ENCODE data around the gene ZFAND4. TPM values are rescaled to one million over a fixed set of nuclear protein-coding genes. Genes with fewer than 3 reads are reported as not detected.
"Not testable (repeated sequence)": the region's sequence is repeated elsewhere in the genome, so short reads cannot be mapped to it uniquely, and the experiment has no call there.

ZFAND4 gene
- total RNA-seq, 1 donor from 2014 or later: 11.7 TPM

GRCh38 chr10:45673074-45673648 lies 589 bp upstream of the ZFAND4 start:
- Mint-ChIP-seq H3K27me3 (ENCODE audit: unreplicated experiment) (no peaks in the 10 kb centered on the region), H3K36me3 (ENCODE audit: unreplicated experiment) (peaks cover 2% of the 10 kb centered on the region), H3K4me1 (ENCODE audit: unreplicated experiment) (peaks cover 16% of the 10 kb centered on the region), H3K27ac (ENCODE audit: unreplicated experiment) (peak overlapping the region; percentile 70), H3K4me3 (ENCODE audit: unreplicated experiment) (peak overlapping the region; percentile 75), H3K9me3 (ENCODE audit: unreplicated experiment) (no peaks in the 10 kb centered on the region)
- TF ChIP-seq, protein P1, sequence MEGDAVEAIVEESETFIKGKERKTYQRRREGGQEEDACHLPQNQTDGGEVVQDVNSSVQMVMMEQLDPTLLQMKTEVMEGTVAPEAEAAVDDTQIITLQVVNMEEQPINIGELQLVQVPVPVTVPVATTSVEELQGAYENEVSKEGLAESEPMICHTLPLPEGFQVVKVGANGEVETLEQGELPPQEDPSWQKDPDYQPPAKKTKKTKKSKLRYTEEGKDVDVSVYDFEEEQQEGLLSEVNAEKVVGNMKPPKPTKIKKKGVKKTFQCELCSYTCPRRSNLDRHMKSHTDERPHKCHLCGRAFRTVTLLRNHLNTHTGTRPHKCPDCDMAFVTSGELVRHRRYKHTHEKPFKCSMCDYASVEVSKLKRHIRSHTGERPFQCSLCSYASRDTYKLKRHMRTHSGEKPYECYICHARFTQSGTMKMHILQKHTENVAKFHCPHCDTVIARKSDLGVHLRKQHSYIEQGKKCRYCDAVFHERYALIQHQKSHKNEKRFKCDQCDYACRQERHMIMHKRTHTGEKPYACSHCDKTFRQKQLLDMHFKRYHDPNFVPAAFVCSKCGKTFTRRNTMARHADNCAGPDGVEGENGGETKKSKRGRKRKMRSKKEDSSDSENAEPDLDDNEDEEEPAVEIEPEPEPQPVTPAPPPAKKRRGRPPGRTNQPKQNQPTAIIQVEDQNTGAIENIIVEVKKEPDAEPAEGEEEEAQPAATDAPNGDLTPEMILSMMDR (IDR thresholded peaks at IDR 0.05): no peak
- no peak for DNase-seq (ENCODE audit: extremely low spot score, unreplicated experiment)

DNA sequence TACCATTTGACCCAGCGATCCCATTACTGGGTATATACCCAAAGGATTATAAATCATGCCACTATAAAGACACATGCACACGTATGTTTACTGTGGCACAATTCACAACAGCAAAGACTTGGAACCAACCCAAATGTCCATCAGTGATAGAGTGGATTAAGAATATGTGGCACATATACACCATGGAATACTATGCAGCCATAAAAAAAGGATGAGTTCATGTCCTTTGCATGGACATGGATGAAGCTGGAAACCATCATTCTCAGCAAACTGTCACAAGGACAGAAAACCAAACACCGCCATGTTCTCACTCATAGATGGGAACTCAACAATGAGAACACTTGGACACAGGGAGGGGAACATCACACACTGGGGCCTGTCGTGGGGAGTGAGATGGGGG lies 1.3 kb downstream of the ZFAND4 start:
- not testable (repeated sequence) for DNase-seq (ENCODE audit: extremely low spot score, unreplicated experiment); H3K9me3 Mint-ChIP-seq (ENCODE audit: unreplicated experiment); H3K36me3 Mint-ChIP-seq (ENCODE audit: unreplicated experiment); H3K27me3 Mint-ChIP-seq (ENCODE audit: unreplicated experiment)
- peak overlapping the region; percentile 52 for H3K27ac Mint-ChIP-seq (ENCODE audit: unreplicated experiment)
- peak overlapping the region; percentile 90 for H3K4me3 Mint-ChIP-seq (ENCODE audit: unreplicated experiment)
- peaks cover 16% of the 10 kb centered on the region for H3K4me1 Mint-ChIP-seq (ENCODE audit: unreplicated experiment)

GRCh38 chr10:45669897-45670296 lies 2.7 kb downstream of the ZFAND4 start:
- H3K4me3 Mint-ChIP-seq (ENCODE audit: unreplicated experiment); H3K27me3 Mint-ChIP-seq (ENCODE audit: unreplicated experiment); DNase-seq (ENCODE audit: extremely low spot score, unreplicated experiment); H3K9me3 Mint-ChIP-seq (ENCODE audit: unreplicated experiment); H3K36me3 Mint-ChIP-seq (ENCODE audit: unreplicated experiment); H3K27ac Mint-ChIP-seq (ENCODE audit: unreplicated experiment): not testable (repeated sequence)
- H3K4me1 Mint-ChIP-seq (ENCODE audit: unreplicated experiment): peaks cover 16% of the 10 kb centered on the region

DNA sequence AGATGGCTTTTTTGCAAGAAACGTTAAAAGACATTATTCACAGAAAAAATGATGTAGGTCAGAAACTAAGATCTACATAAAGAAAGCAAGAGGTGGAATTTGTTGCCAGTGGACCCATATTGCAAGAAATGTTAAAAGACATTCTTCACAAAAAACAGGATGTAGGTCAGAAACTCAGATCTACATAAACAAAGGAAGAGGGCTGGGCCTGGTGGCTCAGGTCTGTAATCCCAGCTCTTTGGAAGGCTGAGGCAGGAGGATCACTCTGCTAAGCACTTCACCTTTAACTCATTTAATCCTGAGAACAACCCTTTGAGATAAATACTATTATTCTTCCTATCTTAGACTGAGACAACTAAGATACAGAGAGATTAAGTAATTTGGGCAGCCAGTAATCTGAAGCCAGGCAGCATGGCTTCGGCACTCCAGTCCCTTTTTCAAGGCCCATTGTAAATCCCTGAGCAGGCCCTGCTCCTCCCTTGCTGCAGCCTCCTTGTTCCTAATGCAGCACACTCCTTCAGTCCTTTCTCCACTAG lies 11.6 kb downstream of the ZFAND4 start:
- Mint-ChIP-seq H3K9me3 (ENCODE audit: unreplicated experiment) (peaks cover 10% of the 10 kb centered on the region), H3K4me1 (ENCODE audit: unreplicated experiment) (peaks cover 3% of the 10 kb centered on the region)
- no peak for DNase-seq (ENCODE audit: extremely low spot score, unreplicated experiment)

GRCh38 chr10:45657033-45657926 lies 15.3 kb downstream of the ZFAND4 start:
- Mint-ChIP-seq H3K27ac (ENCODE audit: unreplicated experiment) (no peak overlapping the region), H3K4me3 (ENCODE audit: unreplicated experiment) (no peak overlapping the region), H3K27me3 (ENCODE audit: unreplicated experiment) (no peaks in the 10 kb centered on the region), H3K9me3 (ENCODE audit: unreplicated experiment) (peaks cover 10% of the 10 kb centered on the region), H3K4me1 (ENCODE audit: unreplicated experiment) (peaks cover 11% of the 10 kb centered on the region), H3K36me3 (ENCODE audit: unreplicated experiment) (peaks cover 15% of the 10 kb centered on the region)
- DNase-seq (ENCODE audit: extremely low spot score, unreplicated experiment): no peak
- TF ChIP-seq, protein P1 (IDR thresholded peaks at IDR 0.05): no peak

More for the DNA sequence above, 11.6 kb downstream of the ZFAND4 start:
- peaks cover 15% of the 10 kb centered on the region for H3K36me3 Mint-ChIP-seq (ENCODE audit: unreplicated experiment)
- TF ChIP-seq, protein P1 (IDR thresholded peaks at IDR 0.05): no peak
- no peak overlapping the region for H3K4me3 Mint-ChIP-seq (ENCODE audit: unreplicated experiment)
- H3K27me3 Mint-ChIP-seq (ENCODE audit: unreplicated experiment): no peaks in the 10 kb centered on the region
- H3K27ac Mint-ChIP-seq (ENCODE audit: unreplicated experiment): no peak overlapping the region

DNA sequence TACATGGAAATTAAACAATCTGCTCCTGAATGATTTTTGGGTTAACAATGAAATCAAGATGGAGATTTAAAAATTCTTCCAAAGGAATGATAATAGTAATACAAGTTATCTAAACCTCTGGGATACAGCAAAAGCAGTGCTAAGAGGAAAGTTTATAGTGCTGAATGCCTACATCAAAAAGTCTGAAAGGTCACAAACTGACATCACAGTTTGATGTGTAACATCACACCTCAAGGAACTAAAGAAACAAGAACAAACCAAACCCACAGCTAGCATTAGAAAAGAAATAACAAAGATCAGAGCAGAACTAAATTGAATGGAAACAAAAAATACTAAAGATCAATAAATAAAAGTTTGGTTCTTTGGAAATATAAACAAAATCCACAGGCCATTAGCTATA lies 17.4 kb downstream of the ZFAND4 start:
- Mint-ChIP-seq H3K27me3 (ENCODE audit: unreplicated experiment) (no peaks in the 10 kb centered on the region), H3K4me1 (ENCODE audit: unreplicated experiment) (peaks cover 9% of the 10 kb centered on the region), H3K27ac (ENCODE audit: unreplicated experiment) (no peak overlapping the region), H3K36me3 (ENCODE audit: unreplicated experiment) (peaks cover 12% of the 10 kb centered on the region), H3K9me3 (ENCODE audit: unreplicated experiment) (peaks cover 4% of the 10 kb centered on the region), H3K4me3 (ENCODE audit: unreplicated experiment) (no peak overlapping the region)
- DNase-seq (ENCODE audit: extremely low spot score, unreplicated experiment): no peak
- TF ChIP-seq, protein P1 (IDR thresholded peaks at IDR 0.05): no peak

DNA sequence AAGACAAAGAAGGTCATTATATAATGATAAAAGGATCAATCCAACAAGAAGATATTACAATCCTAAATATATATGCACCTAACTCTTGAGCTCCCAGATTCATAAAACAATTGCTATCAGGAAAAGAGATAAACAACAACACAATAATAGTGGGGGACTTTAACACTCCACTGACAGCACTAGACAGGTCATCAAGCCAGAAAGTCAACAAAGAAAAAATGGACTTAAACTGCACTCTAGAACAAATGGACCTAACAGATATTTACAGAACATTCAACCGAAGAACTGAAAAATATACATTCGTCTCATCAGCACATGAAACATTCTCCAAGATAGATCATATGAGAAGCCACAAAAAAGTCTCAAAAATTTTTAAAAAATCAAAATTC lies 17.8 kb downstream of the ZFAND4 start:
- DNase-seq (ENCODE audit: extremely low spot score, unreplicated experiment); H3K9me3 Mint-ChIP-seq (ENCODE audit: unreplicated experiment); H3K4me3 Mint-ChIP-seq (ENCODE audit: unreplicated experiment); H3K27me3 Mint-ChIP-seq (ENCODE audit: unreplicated experiment); H3K27ac Mint-ChIP-seq (ENCODE audit: unreplicated experiment); H3K4me1 Mint-ChIP-seq (ENCODE audit: unreplicated experiment): not testable (repeated sequence)
- H3K36me3 Mint-ChIP-seq (ENCODE audit: unreplicated experiment): peaks cover 12% of the 10 kb centered on the region

Data from osteocyte (in vitro differentiated cells).